ENCODE measurements around the gene FBXL4.

Gene FBXL4

GRCh38 chr6:98894810-98895209 is 52.9 kb downstream of the FBXL4 start:
- Histone ChIP-seq H3K4me1 (ENCODE audit: control insufficient read depth, insufficient read depth, low read length) (no peaks in the 10 kb centered on the region), H3K36me3 (ENCODE audit: control insufficient read depth in 2 of 2, insufficient read depth in 2 of 2, low read length in 2 of 2) (peaks cover 3 to 24% of the 10 kb centered on the region in 2 donors), H3K4me3 (ENCODE audit: low read length in 2 of 2) (no peak overlapping the region), H3K9me3 (ENCODE audit: control insufficient read depth in 2 of 2, low read length in 2 of 2) (no peaks in the 10 kb centered on the region), H3K27me3 (ENCODE audit: control insufficient read depth in 1 of 2, insufficient read depth in 2 of 2, low read length in 2 of 2) (no peaks in the 10 kb centered on the region), H3K9ac (ENCODE audit: low read length in 2 of 2) (no peak overlapping the region), H3K27ac (ENCODE audit: low read length) (no peak overlapping the region)

GRCh38 chr6:98887650-98888049 is 60.1 kb downstream of the FBXL4 start:
- no peaks in the 10 kb centered on the region for H3K9me3 ChIP-seq (ENCODE audit: control insufficient read depth in 2 of 2, low read length in 2 of 2)
- H3K4me3 ChIP-seq (ENCODE audit: low read length in 2 of 2): no peak overlapping the region
- no peak overlapping the region for H3K9ac ChIP-seq (ENCODE audit: low read length in 2 of 2)
- H3K27ac ChIP-seq (ENCODE audit: low read length): no peak overlapping the region
- H3K4me1 ChIP-seq (ENCODE audit: control insufficient read depth, insufficient read depth, low read length): no peaks in the 10 kb centered on the region
- H3K27me3 ChIP-seq (ENCODE audit: control insufficient read depth in 1 of 2, insufficient read depth in 2 of 2, low read length in 2 of 2): no peaks in the 10 kb centered on the region
- H3K36me3 ChIP-seq (ENCODE audit: control insufficient read depth in 2 of 2, insufficient read depth in 2 of 2, low read length in 2 of 2): peaks cover 1 to 3% of the 10 kb centered on the region in 2 donors

GRCh38 chr6:98885330-98885729 is 62.4 kb downstream of the FBXL4 start:
- H3K4me3 ChIP-seq (ENCODE audit: low read length in 2 of 2): no peak overlapping the region
- no peaks in the 10 kb centered on the region for H3K9me3 ChIP-seq (ENCODE audit: control insufficient read depth in 2 of 2, low read length in 2 of 2)
- H3K27ac ChIP-seq (ENCODE audit: low read length): no peak overlapping the region
- H3K36me3 ChIP-seq (ENCODE audit: control insufficient read depth in 2 of 2, insufficient read depth in 2 of 2, low read length in 2 of 2): no peaks in the 10 kb centered on the region
- H3K27me3 ChIP-seq (ENCODE audit: control insufficient read depth in 1 of 2, insufficient read depth in 2 of 2, low read length in 2 of 2): no peaks in the 10 kb centered on the region
- no peak overlapping the region for H3K9ac ChIP-seq (ENCODE audit: low read length in 2 of 2)
- H3K4me1 ChIP-seq (ENCODE audit: control insufficient read depth, insufficient read depth, low read length): no peaks in the 10 kb centered on the region

- Histone ChIP-seq H3K27ac (ENCODE audit: low read length) (no peak overlapping the region), H3K4me3 (ENCODE audit: low read length in 2 of 2) (no peak overlapping the region), H3K36me3 (ENCODE audit: control insufficient read depth in 2 of 2, insufficient read depth in 2 of 2, low read length in 2 of 2) (peaks cover 4% of the 10 kb centered on the region in 2 donors), H3K4me1 (ENCODE audit: control insufficient read depth, insufficient read depth, low read length) (no peaks in the 10 kb centered on the region), H3K9ac (ENCODE audit: low read length in 2 of 2) (no peak overlapping the region), H3K9me3 (ENCODE audit: control insufficient read depth in 2 of 2, low read length in 2 of 2) (no peaks in the 10 kb centered on the region), H3K27me3 (ENCODE audit: control insufficient read depth in 1 of 2, insufficient read depth in 2 of 2, low read length in 2 of 2) (no peaks in the 10 kb centered on the region)
Observed at GRCh38 chr6:98880486-98880885, 67.3 kb downstream of the FBXL4 start.

GRCh38 chr6:98877250-98877649 is 70.5 kb downstream of the FBXL4 start:
- Histone ChIP-seq H3K27me3 (ENCODE audit: control insufficient read depth in 1 of 2, insufficient read depth in 2 of 2, low read length in 2 of 2) (no peaks in the 10 kb centered on the region), H3K36me3 (ENCODE audit: control insufficient read depth in 2 of 2, insufficient read depth in 2 of 2, low read length in 2 of 2) (peaks cover 4 to 6% of the 10 kb centered on the region in 2 donors), H3K9ac (ENCODE audit: low read length in 2 of 2) (no peak overlapping the region), H3K27ac (ENCODE audit: low read length) (no peak overlapping the region), H3K4me3 (ENCODE audit: low read length in 2 of 2) (no peak overlapping the region), H3K9me3 (ENCODE audit: control insufficient read depth in 2 of 2, low read length in 2 of 2) (no peaks in the 10 kb centered on the region), H3K4me1 (ENCODE audit: control insufficient read depth, insufficient read depth, low read length) (no peaks in the 10 kb centered on the region)

- H3K4me1 ChIP-seq (ENCODE audit: control insufficient read depth, insufficient read depth, low read length): no peaks in the 10 kb centered on the region
- no peak overlapping the region for H3K9ac ChIP-seq (ENCODE audit: low read length in 2 of 2)
- no peaks in the 10 kb centered on the region for H3K27me3 ChIP-seq (ENCODE audit: control insufficient read depth in 1 of 2, insufficient read depth in 2 of 2, low read length in 2 of 2)
- H3K9me3 ChIP-seq (ENCODE audit: control insufficient read depth in 2 of 2, low read length in 2 of 2): no peaks in the 10 kb centered on the region
- no peak overlapping the region for H3K27ac ChIP-seq (ENCODE audit: low read length)
- peaks cover 6 to 11% of the 10 kb centered on the region in 2 donors for H3K36me3 ChIP-seq (ENCODE audit: control insufficient read depth in 2 of 2, insufficient read depth in 2 of 2, low read length in 2 of 2)
- H3K4me3 ChIP-seq (ENCODE audit: low read length in 2 of 2): no peak overlapping the region
Observed at GRCh38 chr6:98875375-98875774, 72.4 kb downstream of the FBXL4 start.

GRCh38 chr6:98871821-98872220 is 75.9 kb downstream of the FBXL4 start:
- Histone ChIP-seq H3K9me3 (ENCODE audit: control insufficient read depth in 2 of 2, low read length in 2 of 2) (no peaks in the 10 kb centered on the region), H3K27me3 (ENCODE audit: control insufficient read depth in 1 of 2, insufficient read depth in 2 of 2, low read length in 2 of 2) (no peaks in the 10 kb centered on the region), H3K27ac (ENCODE audit: low read length) (no peak overlapping the region), H3K4me3 (ENCODE audit: low read length in 2 of 2) (no peak overlapping the region), H3K4me1 (ENCODE audit: control insufficient read depth, insufficient read depth, low read length) (no peaks in the 10 kb centered on the region), H3K9ac (ENCODE audit: low read length in 2 of 2) (no peak overlapping the region), H3K36me3 (ENCODE audit: control insufficient read depth in 2 of 2, insufficient read depth in 2 of 2, low read length in 2 of 2) (peaks cover 3 to 9% of the 10 kb centered on the region in 2 donors)

- H3K9me3 ChIP-seq (ENCODE audit: control insufficient read depth in 2 of 2, low read length in 2 of 2): no peaks in the 10 kb centered on the region
- no peaks in the 10 kb centered on the region for H3K4me1 ChIP-seq (ENCODE audit: control insufficient read depth, insufficient read depth, low read length)
- no peak overlapping the region for H3K4me3 ChIP-seq (ENCODE audit: low read length in 2 of 2)
- H3K9ac ChIP-seq (ENCODE audit: low read length in 2 of 2): no peak overlapping the region
- H3K36me3 ChIP-seq (ENCODE audit: control insufficient read depth in 2 of 2, insufficient read depth in 2 of 2, low read length in 2 of 2): peaks cover 3 to 9% of the 10 kb centered on the region in 2 donors
- H3K27ac ChIP-seq (ENCODE audit: low read length): no peak overlapping the region
- H3K27me3 ChIP-seq (ENCODE audit: control insufficient read depth in 1 of 2, insufficient read depth in 2 of 2, low read length in 2 of 2): no peaks in the 10 kb centered on the region
Observed at GRCh38 chr6:98871057-98871456, 76.7 kb downstream of the FBXL4 start.

- no peak overlapping the region for H3K4me3 ChIP-seq (ENCODE audit: low read length in 2 of 2)
- H3K36me3 ChIP-seq (ENCODE audit: control insufficient read depth in 2 of 2, insufficient read depth in 2 of 2, low read length in 2 of 2): peaks cover 0 to 3% of the 10 kb centered on the region in 2 donors
- no peaks in the 10 kb centered on the region for H3K4me1 ChIP-seq (ENCODE audit: control insufficient read depth, insufficient read depth, low read length)
- H3K27me3 ChIP-seq (ENCODE audit: control insufficient read depth in 1 of 2, insufficient read depth in 2 of 2, low read length in 2 of 2): no peaks in the 10 kb centered on the region
- H3K9ac ChIP-seq (ENCODE audit: low read length in 2 of 2): no peak overlapping the region
- no peaks in the 10 kb centered on the region for H3K9me3 ChIP-seq (ENCODE audit: control insufficient read depth in 2 of 2, low read length in 2 of 2)
- H3K27ac ChIP-seq (ENCODE audit: low read length): no peak overlapping the region
Observed at GRCh38 chr6:98864497-98864896, 83.2 kb downstream of the FBXL4 start.

- Histone ChIP-seq H3K4me1 (ENCODE audit: control insufficient read depth, insufficient read depth, low read length) (peaks cover 11% of the 10 kb centered on the region), H3K9me3 (ENCODE audit: control insufficient read depth in 2 of 2, low read length in 2 of 2) (no peaks in the 10 kb centered on the region), H3K36me3 (ENCODE audit: control insufficient read depth in 2 of 2, insufficient read depth in 2 of 2, low read length in 2 of 2) (no peaks in the 10 kb centered on the region), H3K27ac (ENCODE audit: low read length) (no peak overlapping the region), H3K4me3 (ENCODE audit: low read length in 2 of 2) (no peak overlapping the region), H3K27me3 (ENCODE audit: control insufficient read depth in 1 of 2, insufficient read depth in 2 of 2, low read length in 2 of 2) (peaks cover 47 to 56% of the 10 kb centered on the region in 2 donors), H3K9ac (ENCODE audit: low read length in 2 of 2) (no peak overlapping the region)
Observed at GRCh38 chr6:98848539-98849242, 99.1 kb downstream of the FBXL4 start.

- Histone ChIP-seq H3K36me3 (ENCODE audit: control insufficient read depth in 2 of 2, insufficient read depth in 2 of 2, low read length in 2 of 2) (no peaks in the 10 kb centered on the region), H3K4me1 (ENCODE audit: control insufficient read depth, insufficient read depth, low read length) (peaks cover 11% of the 10 kb centered on the region), H3K4me3 (ENCODE audit: low read length in 2 of 2) (no peak overlapping the region), H3K9me3 (ENCODE audit: control insufficient read depth in 2 of 2, low read length in 2 of 2) (no peaks in the 10 kb centered on the region), H3K9ac (ENCODE audit: low read length in 2 of 2) (no peak overlapping the region), H3K27ac (ENCODE audit: low read length) (no peak overlapping the region), H3K27me3 (ENCODE audit: control insufficient read depth in 1 of 2, insufficient read depth in 2 of 2, low read length in 2 of 2) (peaks cover 51 to 63% of the 10 kb centered on the region in 2 donors)
Observed at GRCh38 chr6:98847779-98848538, 99.8 kb downstream of the FBXL4 start.
